Caco-2 (cell line): ENCODE measurements around the gene KIF22. TPM values are rescaled to one million over a fixed set of nuclear protein-coding genes. Genes with fewer than 3 reads are reported as not detected.
A peak's percentile ranks its signal among the peaks of the same experiment; 100 is the strongest.
"Not testable (repeated sequence)": the region's sequence is repeated elsewhere in the genome, so short reads cannot be mapped to it uniquely, and the experiment has no call there.

ENCODE experiments used
- BruUV-seq: library from RNA; stranded (reverse); fragments of 400-500 nt; replicated peaks from 2 replicates; lab custom pipeline; 2021; lab: Mats Ljungman, UMichigan
- CTCF ChIA-PET: fragments of 300-600 bp; sonication (Branson Sonifier 250); formaldehyde crosslinking; loops from one replicate; lab custom pipeline; 2022; ENCODE audit warnings: antibody characterized with exemption; lab: Charles Lee
- POLR2A ChIA-PET: fragments of 300-600 bp; sonication (Branson Sonifier 250); formaldehyde crosslinking; loops from one replicate; lab custom pipeline; 2022; ENCODE audit warnings: antibody characterized with exemption; lab: Charles Lee
- DNase-seq, 2 experiments: peaks; one replicate each; pipeline versions ENCODE4 v3.0.0 to v3.0.0-alpha.2; 2020 to 2022
- H3K27me3 ChIP-seq: replicated peaks from 2 replicates; pipeline ENCODE4 v1.6.0; 2011; ENCODE audit warnings: low read length; ENCODE audit not compliant: control insufficient read depth, insufficient read depth
- H3K36me3 ChIP-seq: 2 replicates; pipeline ENCODE4 v1.5.1; 2011; ENCODE audit warnings: low read length; ENCODE audit not compliant: control insufficient read depth, insufficient read depth
- H3K4me1 ChIP-seq: fragments of 250-450 bp; sonication (Bioruptor Pico); 2 replicates; pipeline ENCODE4 v1.5.1; 2020; ENCODE audit warnings: mild to moderate bottlenecking
- H3K4me3 ChIP-seq: 2 replicates; pipeline ENCODE4 v1.5.1; 2011; ENCODE audit warnings: low read depth, mild to moderate bottlenecking, control low read depth, low read length
- H3K9me3 ChIP-seq: fragments of 250-450 bp; sonication (Bioruptor Pico); 2 replicates; pipeline ENCODE4 v1.5.1; 2020; ENCODE audit warnings: mild to moderate bottlenecking, moderate library complexity
- H3K27ac Mint-ChIP-seq: one replicate; pipeline ENCODE4 v1.8.0; 2022; ENCODE audit warnings: mixed read lengths; ENCODE audit not compliant: unreplicated experiment
- H3K27me3 Mint-ChIP-seq: one replicate; pipeline ENCODE4 v1.8.0; 2022; ENCODE audit warnings: mixed read lengths; ENCODE audit not compliant: insufficient read depth, unreplicated experiment
- H3K36me3 Mint-ChIP-seq: one replicate; pipeline ENCODE4 v1.8.0; 2022; ENCODE audit warnings: mild to moderate bottlenecking, mixed read lengths; ENCODE audit not compliant: insufficient read depth, unreplicated experiment
- H3K4me1 Mint-ChIP-seq: one replicate; pipeline ENCODE4 v1.8.0; 2022; ENCODE audit warnings: low read depth, mixed read lengths; ENCODE audit not compliant: unreplicated experiment
- H3K4me3 Mint-ChIP-seq: one replicate; pipeline ENCODE4 v1.8.0; 2022; ENCODE audit warnings: mild to moderate bottlenecking, moderate library complexity, mixed read lengths; ENCODE audit not compliant: unreplicated experiment
- H3K9me3 Mint-ChIP-seq: one replicate; pipeline ENCODE4 v1.8.0; 2022; ENCODE audit warnings: mixed read lengths; ENCODE audit not compliant: unreplicated experiment
- intact Hi-C: fragments of 100-400 bp; cut with micrococcal nuclease; formaldehyde crosslinking; loops from one replicate; pipeline ENCODE4 v1.10.0; 2022; ENCODE audit not compliant: unreplicated experiment
- total RNA-seq: library from RNA; stranded (reverse); gene quantifications from 2 replicates; pipeline ENCODE4 v1.2.3, GENCODE V29; 2022
- TF ChIP-seq, protein P1 (sequence below), 2 experiments: fragments of 200-600 bp in 1 of 2; IDR thresholded peaks; 1 replicate in 1 of 2; 2 replicates in 1 of 2; pipeline versions ENCODE4 v1.5.1 to v1.8.0; 2011 to 2022; ENCODE audit warnings: antibody characterized with exemption in 1 of 2, control low read depth in 1 of 2, inconsistent platforms in 1 of 2, low read depth in 1 of 2, low read length in 1 of 2, mild to moderate bottlenecking in 1 of 2, moderate library complexity in 1 of 2; ENCODE audit not compliant: insufficient read depth in 1 of 2, severe bottlenecking in 1 of 2, unreplicated experiment in 1 of 2

The KIF22 gene
- total RNA-seq, 1 experiment from 2014 or later, result 152 TPM

DNA sequence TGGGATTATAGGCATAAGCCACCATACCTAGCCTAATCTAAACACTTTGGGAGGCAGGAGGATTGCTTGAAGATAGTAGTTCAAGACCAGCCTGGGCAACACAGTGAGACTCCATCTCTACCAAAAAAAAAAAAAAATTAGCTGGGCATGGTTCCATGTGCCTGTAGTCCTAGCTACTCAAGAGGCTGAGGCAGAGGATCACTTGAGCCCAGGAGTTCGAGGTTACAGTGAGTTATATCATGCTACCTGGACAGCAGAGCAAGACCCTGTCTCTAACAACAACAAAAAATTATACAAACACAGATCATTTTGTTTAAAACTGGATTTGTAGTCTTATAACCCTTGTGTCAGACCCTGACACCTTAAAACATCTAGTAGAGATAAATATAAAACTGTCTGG, 37.0 kb upstream of the KIF22 start:
- ChIA-PET POLR2A (no interaction called here), CTCF (no interaction called here)
- Mint-ChIP-seq H3K36me3 (peaks cover 8% of the 10 kb centered on the region), H3K4me1 (peaks cover 9% of the 10 kb centered on the region), H3K27me3 (no peaks in the 10 kb centered on the region), H3K27ac (no peak overlapping the region), H3K4me3 (no peak overlapping the region), H3K9me3 (peaks cover 1% of the 10 kb centered on the region)
- Histone ChIP-seq H3K4me3 (no peak overlapping the region), H3K9me3 (no peaks in the 10 kb centered on the region; the same call in 1 of the 2 replicates), H3K4me1 (peaks cover 21% of the 10 kb centered on the region), H3K36me3 (no peaks in the 10 kb centered on the region), H3K27me3 (no peaks in the 10 kb centered on the region)
- no peak for DNase-seq
- intact Hi-C loops, result no loop called here
- no TSS peak for BruUV-seq
- TF ChIP-seq, protein P1, sequence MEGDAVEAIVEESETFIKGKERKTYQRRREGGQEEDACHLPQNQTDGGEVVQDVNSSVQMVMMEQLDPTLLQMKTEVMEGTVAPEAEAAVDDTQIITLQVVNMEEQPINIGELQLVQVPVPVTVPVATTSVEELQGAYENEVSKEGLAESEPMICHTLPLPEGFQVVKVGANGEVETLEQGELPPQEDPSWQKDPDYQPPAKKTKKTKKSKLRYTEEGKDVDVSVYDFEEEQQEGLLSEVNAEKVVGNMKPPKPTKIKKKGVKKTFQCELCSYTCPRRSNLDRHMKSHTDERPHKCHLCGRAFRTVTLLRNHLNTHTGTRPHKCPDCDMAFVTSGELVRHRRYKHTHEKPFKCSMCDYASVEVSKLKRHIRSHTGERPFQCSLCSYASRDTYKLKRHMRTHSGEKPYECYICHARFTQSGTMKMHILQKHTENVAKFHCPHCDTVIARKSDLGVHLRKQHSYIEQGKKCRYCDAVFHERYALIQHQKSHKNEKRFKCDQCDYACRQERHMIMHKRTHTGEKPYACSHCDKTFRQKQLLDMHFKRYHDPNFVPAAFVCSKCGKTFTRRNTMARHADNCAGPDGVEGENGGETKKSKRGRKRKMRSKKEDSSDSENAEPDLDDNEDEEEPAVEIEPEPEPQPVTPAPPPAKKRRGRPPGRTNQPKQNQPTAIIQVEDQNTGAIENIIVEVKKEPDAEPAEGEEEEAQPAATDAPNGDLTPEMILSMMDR (IDR thresholded peaks at IDR 0.05; ENCODE audit: insufficient read depth in 1 of 2, low read depth in 1 of 2, low read length in 1 of 2, severe bottlenecking in 1 of 2, unreplicated experiment in 1 of 2), result no peak

DNA sequence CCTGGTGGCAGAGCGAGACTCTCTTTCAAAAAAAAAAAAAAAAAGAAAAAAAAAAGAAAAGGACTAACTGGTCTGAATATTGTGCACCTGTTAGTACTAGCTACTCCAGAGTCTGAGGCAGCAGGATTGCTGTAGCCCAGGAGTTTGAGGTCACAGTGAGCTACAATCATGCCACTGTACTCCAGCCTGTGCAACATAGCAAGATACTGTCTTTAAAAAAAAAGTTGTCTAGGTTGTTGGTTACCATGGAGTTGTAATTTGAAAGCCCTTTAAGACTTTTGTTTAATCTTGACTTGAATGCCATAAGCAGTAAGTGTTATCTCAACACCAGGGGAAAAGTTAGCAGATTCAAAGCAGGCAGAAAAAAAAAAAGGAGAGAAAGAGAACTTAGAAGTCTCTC, 33.9 kb upstream of the KIF22 start:
- TF ChIP-seq, protein P1 (IDR thresholded peaks at IDR 0.05; ENCODE audit: insufficient read depth in 1 of 2, low read depth in 1 of 2, low read length in 1 of 2, severe bottlenecking in 1 of 2, unreplicated experiment in 1 of 2), result no peak
- H3K9me3 ChIP-seq, result no peaks in the 10 kb centered on the region
- peaks cover 23% of the 10 kb centered on the region for H3K4me1 Mint-ChIP-seq
- H3K27me3 Mint-ChIP-seq, result no peaks in the 10 kb centered on the region
- H3K36me3 Mint-ChIP-seq, result peaks cover 8% of the 10 kb centered on the region
- H3K9me3 Mint-ChIP-seq, result peaks cover 9% of the 10 kb centered on the region
- H3K4me3 ChIP-seq, result no peak overlapping the region
- intact Hi-C loops, result loop anchor here (1.0 kb wide), 1 partner anchor 16 kb away; no protein-coding TSS in a partner anchor
- H3K4me3 Mint-ChIP-seq, result no peak overlapping the region
- H3K4me1 ChIP-seq, result peaks cover 36% of the 10 kb centered on the region
- DNase-seq, result no peak
- CTCF ChIA-PET, result interaction anchor here (0.7 to 1.6 kb wide), 4 partner anchors 46 to 98 kb away, joined by 3 read pairs; no protein-coding TSS in a partner anchor
- H3K27me3 ChIP-seq, result no peaks in the 10 kb centered on the region
- no TSS peak for BruUV-seq
- peak overlapping the region; percentile 79 for H3K27ac Mint-ChIP-seq
- POLR2A ChIA-PET, result interaction anchor here (0.7 to 1.7 kb wide), 2 partner anchors 33 to 73 kb away, joined by 4 to 8 read pairs; no protein-coding TSS in a partner anchor
- no peaks in the 10 kb centered on the region for H3K36me3 ChIP-seq

DNA sequence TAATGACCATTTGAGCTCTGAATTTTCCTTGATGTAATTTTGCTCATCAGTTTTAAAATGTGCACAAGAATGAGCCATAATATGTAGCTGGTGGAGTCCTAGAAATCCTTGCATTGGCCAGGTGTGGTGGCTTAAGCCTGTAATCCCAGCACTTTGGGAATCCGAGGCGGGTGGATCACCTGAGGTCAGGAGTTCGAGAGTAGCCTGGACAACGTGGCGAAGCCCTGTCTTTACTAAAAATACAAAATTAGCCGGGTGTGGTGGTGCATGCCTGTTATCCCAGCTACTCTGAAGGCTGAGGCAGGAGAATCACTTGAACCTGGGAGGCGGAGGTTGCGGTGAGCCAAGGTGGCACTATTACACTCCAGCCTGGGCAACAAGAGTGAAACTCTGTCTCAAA, 33.5 kb upstream of the KIF22 start:
- H3K9me3 Mint-ChIP-seq, H3K4me3 Mint-ChIP-seq, H3K36me3 ChIP-seq, H3K27me3 ChIP-seq, H3K36me3 Mint-ChIP-seq, H3K27me3 Mint-ChIP-seq, BruUV-seq, intact Hi-C loops, H3K9me3 ChIP-seq, H3K4me3 ChIP-seq, DNase-seq: not testable (repeated sequence)
- CTCF ChIA-PET, result interaction anchor here (0.7 to 2.0 kb wide), 4 partner anchors 28 to 91 kb away, joined by 3 to 8 read pairs (median 4); partner anchors contain the start of gene KIF22
- peaks cover 23% of the 10 kb centered on the region for H3K4me1 Mint-ChIP-seq
- POLR2A ChIA-PET, result interaction anchor here (0.7 to 1.7 kb wide), 2 partner anchors 33 to 72 kb away, joined by 4 to 8 read pairs; no protein-coding TSS in a partner anchor
- H3K4me1 ChIP-seq, result peaks cover 36% of the 10 kb centered on the region
- H3K27ac Mint-ChIP-seq, result peak overlapping the region; percentile 79
